Stimulated activated CD8-positive, alpha-beta memory T cell treated with anti-CD3 and anti-CD28 coated beads, Interleukin-4, amount 100 ng/mL, for 24 hours (primary cell): ENCODE data around the gene RIT2.

ENCODE experiments used
- DNase-seq: peaks from one replicate; pipeline ENCODE4 v3.0.0-alpha.2; 2020; ENCODE audit warnings: low read depth

Gene RIT2

GRCh38 chr18:42929857-42930256, 185.6 kb downstream of the RIT2 start:
- DNase-seq: no peak

- DNase-seq: no peak
Measured at GRCh38 chr18:42929181-42929580, 186.3 kb downstream of the RIT2 start.

DNA sequence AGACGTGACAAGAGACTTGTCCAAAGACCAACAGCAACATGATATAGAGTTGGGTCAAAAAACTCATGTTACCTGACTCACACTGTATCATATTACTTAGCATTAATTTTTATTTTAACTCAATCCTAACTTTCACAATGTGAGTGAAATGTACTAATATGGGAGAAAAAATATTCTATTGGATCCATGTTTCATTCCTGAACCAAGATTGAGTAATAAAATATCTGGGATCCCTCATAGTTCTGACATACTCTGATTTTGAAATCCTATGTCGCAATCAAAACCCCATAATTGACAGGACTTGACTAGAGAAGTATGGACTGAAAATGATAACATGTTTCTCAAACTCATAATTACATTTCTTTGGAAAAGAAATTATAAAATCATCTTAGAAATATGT, 190.4 kb downstream of the RIT2 start:
- no peak for DNase-seq

GRCh38 chr18:42922363-42922762, 193.1 kb downstream of the RIT2 start:
- no peak for DNase-seq

- DNase-seq: no peak
Measured at GRCh38 chr18:42921226-42921737, 194.2 kb downstream of the RIT2 start.

- no peak for DNase-seq
Measured at GRCh38 chr18:42920621-42921020, 194.9 kb downstream of the RIT2 start.

DNA sequence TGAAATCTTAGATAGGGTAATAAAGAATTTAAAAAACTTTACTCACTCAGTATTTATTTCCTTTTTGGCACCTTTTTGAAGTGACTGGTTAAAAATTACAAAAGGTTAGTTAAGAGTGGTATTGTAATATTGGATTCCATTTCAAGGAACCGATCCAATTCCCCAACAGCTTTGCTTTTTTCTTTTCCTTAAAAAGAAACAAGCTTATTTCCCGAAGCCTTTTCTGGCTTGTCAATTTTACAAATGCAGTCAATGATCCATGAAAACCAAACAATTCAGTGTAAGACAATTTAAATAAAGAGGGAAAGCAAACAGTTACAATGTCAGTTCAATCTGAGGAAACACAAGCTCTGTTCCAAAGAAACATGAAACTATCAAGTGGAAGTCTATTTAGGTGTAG, 200.2 kb downstream of the RIT2 start:
- DNase-seq: no peak

DNA sequence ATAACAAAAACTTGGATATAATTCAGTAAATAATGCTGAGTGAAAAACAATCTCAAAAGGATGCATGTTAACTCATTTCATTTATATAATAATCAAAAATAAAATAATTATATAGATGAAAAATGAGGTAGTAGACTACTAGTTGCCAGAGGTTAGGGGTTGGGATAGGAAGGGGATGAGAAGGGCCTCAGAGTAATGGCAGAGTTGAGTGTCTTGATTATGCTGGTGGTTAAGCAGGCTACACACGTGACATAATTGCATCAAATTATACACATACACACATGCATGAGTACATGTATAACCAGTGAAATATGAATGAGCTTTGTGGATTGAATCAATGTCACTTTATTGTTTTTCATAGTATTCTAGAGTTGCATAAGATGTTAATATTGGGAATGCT, 201.0 kb downstream of the RIT2 start:
- DNase-seq: no peak

GRCh38 chr18:42909095-42909494, 206.4 kb downstream of the RIT2 start:
- no peak for DNase-seq

DNA sequence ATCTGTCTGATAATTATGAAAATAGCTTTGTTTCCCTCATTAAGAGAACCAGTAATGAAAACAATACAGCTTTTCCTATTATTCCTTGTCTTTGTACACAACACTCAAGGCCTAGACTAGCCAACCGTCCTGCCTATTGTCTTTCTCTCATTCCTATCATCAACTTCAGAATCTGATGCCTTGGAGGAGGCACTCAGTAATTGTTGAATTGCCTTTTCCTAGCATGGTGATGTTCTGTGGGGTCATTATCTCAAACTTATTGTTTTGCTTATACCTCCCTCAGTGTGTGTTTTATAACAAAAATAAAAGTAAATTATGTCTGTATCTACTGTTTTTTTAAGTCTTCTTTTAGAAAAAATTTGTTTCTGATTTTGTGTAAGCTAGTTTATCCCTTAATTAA, 208.7 kb downstream of the RIT2 start:
- DNase-seq: no peak

- DNase-seq: no peak
Measured at GRCh38 chr18:42901161-42901560, 214.3 kb downstream of the RIT2 start.

GRCh38 chr18:42893977-42894376, 221.5 kb downstream of the RIT2 start:
- DNase-seq: no peak

DNA sequence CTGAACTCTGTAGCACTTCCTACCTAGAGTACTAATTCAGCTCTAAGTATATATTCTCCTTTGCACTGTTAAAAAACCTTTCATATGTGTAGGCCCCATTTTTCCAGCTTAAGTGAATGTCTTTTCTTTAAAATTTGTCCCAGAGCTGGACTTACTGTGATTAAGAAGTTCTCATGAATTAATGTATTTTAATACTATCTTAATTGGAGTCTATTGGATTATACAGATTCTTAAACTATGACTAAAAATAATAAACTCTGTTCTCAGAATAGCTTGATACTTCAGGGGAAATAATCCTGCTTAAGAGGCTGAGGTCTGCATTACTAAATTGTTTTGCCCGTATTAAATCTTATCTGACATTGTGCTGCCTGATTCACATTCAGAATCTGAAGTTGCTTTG, 223.3 kb downstream of the RIT2 start:
- no peak for DNase-seq

- DNase-seq: no peak
Measured at GRCh38 chr18:42891705-42892104, 223.8 kb downstream of the RIT2 start.

DNA sequence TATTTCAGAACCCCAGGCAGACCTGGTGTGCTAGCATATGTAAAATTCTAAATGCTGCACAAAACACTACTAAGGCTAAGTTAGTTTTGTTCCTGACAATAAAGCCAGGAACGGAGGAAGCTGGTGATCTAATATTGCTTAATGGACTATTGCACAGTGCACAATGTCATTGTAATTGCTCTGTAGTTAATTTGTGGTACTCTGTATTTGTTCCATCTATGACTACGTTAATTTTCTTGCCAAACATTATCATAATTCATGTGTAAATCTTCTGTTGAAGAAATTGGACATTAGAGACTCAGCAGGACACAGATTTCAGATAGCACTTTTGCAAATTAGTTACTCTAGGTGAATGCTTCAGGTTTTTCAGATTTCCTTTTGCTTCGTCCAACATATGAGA, 232.3 kb downstream of the RIT2 start:
- DNase-seq: no peak

GRCh38 chr18:42882122-42882521, 233.4 kb downstream of the RIT2 start:
- DNase-seq: no peak

- DNase-seq: no peak
Measured at GRCh38 chr18:42872838-42873237, 242.6 kb downstream of the RIT2 start.

DNA sequence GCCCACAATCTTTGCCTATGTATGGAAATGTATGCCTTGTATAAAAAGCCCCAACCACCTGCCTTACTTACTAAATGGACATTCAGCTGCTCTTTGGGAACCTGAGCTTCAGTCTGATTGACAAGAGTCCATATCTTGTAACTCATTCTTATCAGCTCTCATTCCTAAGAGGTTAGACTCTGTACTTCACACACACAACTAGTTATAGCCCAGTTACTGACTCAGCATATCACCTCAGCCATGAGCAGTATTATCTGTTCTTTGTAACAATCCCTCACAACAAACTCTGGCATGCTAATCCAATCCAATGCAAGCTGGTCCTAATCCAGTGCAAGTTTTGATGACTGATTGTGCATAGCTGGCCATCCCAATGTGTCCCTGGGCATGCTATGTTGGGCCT, 250.6 kb downstream of the RIT2 start:
- no peak for DNase-seq

- no peak for DNase-seq
Measured at GRCh38 chr18:42861271-42861670, 254.2 kb downstream of the RIT2 start.

DNA sequence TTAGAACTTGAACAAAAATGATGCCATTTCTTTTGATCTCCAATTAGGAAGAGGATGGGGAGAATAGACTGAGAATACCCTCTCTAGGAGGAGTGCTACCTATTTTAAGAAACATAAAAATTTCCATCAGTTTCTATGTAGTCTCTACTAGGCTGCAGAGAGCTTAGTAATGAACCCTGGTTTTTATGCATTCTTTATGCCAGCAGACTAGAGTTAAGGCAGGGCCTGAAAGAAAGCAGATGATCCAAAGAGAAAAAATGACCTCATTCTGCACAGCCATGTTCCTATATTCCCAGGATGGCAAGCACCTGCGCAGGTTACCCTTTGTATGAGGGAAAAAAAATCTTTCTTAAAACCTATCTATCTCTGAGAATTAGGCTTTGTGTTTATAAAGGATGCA, 254.9 kb downstream of the RIT2 start:
- DNase-seq: no peak

DNA sequence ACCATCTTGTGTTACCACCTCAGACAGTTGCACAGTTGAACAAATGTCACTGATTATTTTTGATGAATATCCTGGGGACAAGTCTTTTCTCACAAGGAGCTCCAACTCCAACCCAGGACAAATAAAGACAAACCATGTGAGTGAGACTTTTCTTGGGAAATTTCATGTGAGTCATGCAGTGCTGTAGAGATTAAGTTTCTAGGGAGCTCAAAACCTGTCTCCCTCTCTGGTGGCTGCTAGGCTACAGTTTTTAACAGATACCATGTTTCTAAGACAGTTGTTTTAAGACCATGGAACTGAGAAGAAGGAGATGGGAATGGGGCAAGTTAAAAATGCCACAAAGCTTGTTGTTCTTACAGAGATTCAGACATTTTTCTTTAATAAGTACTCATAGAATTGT, 255.5 kb downstream of the RIT2 start:
- no peak for DNase-seq

- no peak for DNase-seq
Measured at GRCh38 chr18:42854558-42854957, 260.9 kb downstream of the RIT2 start.

DNA sequence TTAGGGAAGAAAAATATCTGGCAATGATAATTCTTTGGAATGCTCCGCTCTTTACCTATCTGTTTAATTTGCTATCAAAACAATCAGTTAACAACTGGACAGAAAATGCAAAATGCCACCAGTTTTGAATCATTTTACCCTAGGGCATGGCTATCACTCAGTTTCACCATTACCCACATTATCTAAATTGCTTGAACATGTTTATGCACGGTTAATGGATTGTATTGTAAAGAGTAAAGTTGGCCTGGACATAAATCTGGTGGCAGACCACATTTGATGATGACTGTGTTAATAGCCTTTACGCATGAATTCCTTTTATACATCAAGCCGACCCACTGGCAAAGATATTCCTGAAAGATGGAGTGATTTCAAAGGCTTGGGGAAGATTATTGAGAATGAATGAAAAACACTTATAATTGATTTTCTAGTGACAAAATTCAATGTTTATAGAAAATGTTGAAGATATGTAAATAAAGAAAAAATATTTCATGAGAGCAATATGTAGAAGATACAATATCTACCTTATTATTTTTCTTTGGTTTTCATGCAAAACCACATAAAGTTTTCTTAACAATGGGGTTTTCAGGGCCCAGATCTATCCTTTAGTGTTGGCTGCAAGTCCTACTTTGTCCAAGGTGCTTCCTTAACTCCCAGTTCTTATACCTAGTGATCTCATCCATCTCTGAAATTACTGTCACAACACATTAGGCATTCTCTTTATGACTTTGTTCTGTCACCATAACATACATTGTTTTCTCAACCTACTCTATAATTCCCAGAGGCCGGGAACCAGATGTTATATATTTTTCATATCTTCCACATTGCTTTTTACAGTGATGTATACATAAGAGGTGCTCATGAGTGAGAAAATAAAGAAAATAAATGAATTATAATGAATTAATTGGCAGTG, 265.1 kb downstream of the RIT2 start:
- no peak for DNase-seq

GRCh38 chr18:42839408-42839807, 276.1 kb downstream of the RIT2 start:
- no peak for DNase-seq
